Bronchial epithelial cell (primary cell): ENCODE measurements around the gene TCERG1L. TPM values are rescaled to one million over a fixed set of nuclear protein-coding genes. Genes with fewer than 3 reads are reported as not detected.

Experiments
- DNase-seq: peaks from one replicate; pipeline ENCODE4 v3.0.0-alpha.2; 2010; ENCODE audit warnings: low read depth
- FAIRE-seq: peaks from 2 replicates; lab custom pipeline; 2011; peaks lifted over from hg19 to GRCh38; lab: Jason Lieb, UNC
- H3K27me3 ChIP-seq: 2 replicates; pipeline ENCODE4 v1.5.1; 2011; ENCODE audit warnings: low read length; ENCODE audit not compliant: control insufficient read depth, insufficient read depth
- H3K36me3 ChIP-seq: 2 replicates; pipeline ENCODE4 v1.5.1; 2011; ENCODE audit warnings: low read length; ENCODE audit not compliant: control insufficient read depth, insufficient read depth
- H3K4me3 ChIP-seq: 2 replicates; pipeline ENCODE4 v1.5.1; 2011; ENCODE audit warnings: mild to moderate bottlenecking, low read depth, low read length, control low read depth
- total RNA-seq: library from RNA; depleted of rRNA; stranded (reverse); fragments of >200 nt; gene quantifications from 2 replicates; pipeline ENCODE4 v1.2.1, GENCODE V29; 2014
- TF ChIP-seq, protein P1 (sequence below): IDR thresholded peaks from 2 replicates; pipeline ENCODE4 v1.5.1; 2011; ENCODE audit warnings: mild to moderate bottlenecking, moderate library complexity, low read length, control low read depth, inconsistent platforms; ENCODE audit not compliant: insufficient read depth, severe bottlenecking

TCERG1L gene, protein sequence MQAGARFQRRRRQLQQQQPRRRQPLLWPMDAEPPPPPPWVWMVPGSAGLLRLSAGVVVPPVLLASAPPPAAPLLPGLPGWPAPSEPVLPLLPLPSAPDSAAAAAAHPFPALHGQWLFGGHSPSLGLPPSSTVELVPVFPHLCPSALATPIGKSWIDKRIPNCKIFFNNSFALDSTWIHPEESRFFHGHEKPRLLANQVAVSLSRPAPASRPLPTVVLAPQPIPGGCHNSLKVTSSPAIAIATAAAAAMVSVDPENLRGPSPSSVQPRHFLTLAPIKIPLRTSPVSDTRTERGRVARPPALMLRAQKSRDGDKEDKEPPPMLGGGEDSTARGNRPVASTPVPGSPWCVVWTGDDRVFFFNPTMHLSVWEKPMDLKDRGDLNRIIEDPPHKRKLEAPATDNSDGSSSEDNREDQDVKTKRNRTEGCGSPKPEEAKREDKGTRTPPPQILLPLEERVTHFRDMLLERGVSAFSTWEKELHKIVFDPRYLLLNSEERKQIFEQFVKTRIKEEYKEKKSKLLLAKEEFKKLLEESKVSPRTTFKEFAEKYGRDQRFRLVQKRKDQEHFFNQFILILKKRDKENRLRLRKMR
- total RNA-seq, result not detected in 2 replicates

DNA sequence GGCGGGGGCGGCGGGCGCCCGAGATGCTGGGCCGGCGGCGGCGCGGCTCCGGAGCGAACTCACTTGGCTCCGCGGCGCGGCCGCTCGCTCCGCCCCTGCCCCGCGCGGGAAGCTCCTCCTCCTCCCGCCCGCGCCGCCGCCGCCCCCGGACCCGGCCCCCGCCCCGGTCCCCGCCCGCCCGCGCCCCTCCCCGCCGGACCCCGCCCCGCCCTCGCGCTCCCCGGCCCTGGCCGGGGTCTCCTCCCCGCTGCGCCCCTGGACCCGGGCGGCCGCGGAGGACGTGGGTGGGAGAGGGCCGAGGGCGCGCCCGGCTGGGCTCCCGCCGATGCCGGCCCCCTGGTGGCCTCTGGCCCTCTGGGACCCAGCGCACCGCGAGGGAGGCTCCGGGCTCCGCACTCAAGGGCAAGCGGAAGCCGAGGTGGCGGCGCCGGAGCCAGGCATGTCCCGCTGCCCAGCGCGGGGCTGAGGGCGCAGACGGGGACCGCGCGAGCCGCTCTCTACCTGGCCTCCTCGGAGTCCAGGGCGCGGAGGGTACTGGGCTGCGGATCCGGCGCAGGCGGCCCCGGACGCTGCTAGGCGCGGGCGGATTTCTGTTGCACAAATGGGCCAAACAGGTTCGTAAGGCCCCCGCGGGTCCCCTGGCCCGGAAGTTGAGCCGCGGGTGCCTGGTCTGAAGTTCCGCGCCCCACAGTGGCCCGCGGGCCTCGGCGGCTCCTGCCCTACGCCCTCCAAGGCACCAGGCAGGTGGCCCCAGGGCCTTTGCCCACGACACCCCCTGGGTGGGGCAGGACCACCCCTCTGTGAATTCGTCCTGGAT is at the start of gene TCERG1L:
TCERG1L (minus strand) TSS at position 61 of the 817 bp plus-strand sequence. CDS start 86 bp downstream, outside the sequence.
- Histone ChIP-seq H3K4me3 (no peak within 1 kb of the TSS), H3K27me3 (peaks cover 5% of the 10 kb centered on the region), H3K36me3 (no peaks in the 10 kb centered on the region)
- FAIRE-seq (no peak), DNase-seq (no peak)
- TF ChIP-seq, protein P1, sequence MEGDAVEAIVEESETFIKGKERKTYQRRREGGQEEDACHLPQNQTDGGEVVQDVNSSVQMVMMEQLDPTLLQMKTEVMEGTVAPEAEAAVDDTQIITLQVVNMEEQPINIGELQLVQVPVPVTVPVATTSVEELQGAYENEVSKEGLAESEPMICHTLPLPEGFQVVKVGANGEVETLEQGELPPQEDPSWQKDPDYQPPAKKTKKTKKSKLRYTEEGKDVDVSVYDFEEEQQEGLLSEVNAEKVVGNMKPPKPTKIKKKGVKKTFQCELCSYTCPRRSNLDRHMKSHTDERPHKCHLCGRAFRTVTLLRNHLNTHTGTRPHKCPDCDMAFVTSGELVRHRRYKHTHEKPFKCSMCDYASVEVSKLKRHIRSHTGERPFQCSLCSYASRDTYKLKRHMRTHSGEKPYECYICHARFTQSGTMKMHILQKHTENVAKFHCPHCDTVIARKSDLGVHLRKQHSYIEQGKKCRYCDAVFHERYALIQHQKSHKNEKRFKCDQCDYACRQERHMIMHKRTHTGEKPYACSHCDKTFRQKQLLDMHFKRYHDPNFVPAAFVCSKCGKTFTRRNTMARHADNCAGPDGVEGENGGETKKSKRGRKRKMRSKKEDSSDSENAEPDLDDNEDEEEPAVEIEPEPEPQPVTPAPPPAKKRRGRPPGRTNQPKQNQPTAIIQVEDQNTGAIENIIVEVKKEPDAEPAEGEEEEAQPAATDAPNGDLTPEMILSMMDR, result no peak

DNA sequence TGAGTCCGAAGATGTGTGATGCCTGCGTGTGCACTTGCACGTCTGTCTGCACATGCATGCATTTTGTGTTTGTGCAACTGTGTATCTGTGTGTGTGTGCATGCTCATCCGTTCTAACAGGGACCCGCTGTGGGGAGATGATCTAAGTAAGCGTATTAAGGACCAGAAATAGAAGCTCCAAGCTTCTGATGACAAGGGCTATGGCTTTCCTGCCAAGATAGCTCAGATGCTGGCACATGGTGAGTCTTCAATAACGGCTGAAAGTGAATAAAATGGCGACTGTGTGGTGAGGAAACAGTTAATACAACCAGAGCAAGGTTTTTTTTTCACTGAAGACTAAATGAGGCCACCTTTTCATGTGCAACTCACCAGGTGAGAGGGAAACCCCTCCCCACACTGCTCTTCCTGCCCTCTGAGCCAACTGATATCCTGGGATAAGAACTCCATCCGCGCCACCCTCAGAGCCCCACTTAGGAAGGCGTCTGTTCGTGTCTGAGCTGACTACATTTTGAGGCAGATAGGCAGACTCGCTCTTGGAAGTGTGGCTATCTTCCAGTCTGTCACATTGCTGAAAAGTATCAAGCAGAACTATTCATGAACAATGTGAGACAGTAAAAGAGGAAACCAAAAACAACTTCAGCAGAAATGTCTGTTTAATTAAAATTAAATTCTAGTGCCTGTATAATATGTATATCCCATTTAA is 47.4 kb upstream of the TCERG1L start:
- H3K36me3 ChIP-seq, result no peaks in the 10 kb centered on the region
- FAIRE-seq (no peak), DNase-seq (no peak)
- no peak overlapping the region for H3K4me3 ChIP-seq
- TF ChIP-seq, protein P1, result no peak
- H3K27me3 ChIP-seq, result no peaks in the 10 kb centered on the region

DNA sequence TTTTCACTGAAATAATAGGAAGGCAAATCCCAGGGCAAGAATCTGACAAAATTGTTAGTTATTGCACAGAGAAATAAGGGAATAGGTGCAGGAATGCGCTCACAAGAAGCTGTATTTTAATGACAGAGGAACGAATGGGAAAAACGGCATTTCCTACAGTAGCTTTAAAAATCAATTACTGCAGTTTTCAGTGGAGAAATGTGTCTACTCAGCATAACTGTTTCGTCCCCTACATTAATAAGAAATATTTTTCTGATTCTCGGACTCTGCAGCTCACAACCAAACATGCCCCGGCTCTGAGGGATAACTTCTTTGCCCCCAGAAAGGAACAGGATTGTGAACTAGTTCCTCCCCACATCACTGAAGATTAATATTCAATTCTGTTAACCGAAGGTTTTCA is 44.9 kb upstream of the TCERG1L start:
- TF ChIP-seq, protein P1, result no peak
- Histone ChIP-seq H3K27me3 (no peaks in the 10 kb centered on the region), H3K36me3 (no peaks in the 10 kb centered on the region), H3K4me3 (no peak overlapping the region)
- FAIRE-seq (no peak), DNase-seq (no peak)

DNA sequence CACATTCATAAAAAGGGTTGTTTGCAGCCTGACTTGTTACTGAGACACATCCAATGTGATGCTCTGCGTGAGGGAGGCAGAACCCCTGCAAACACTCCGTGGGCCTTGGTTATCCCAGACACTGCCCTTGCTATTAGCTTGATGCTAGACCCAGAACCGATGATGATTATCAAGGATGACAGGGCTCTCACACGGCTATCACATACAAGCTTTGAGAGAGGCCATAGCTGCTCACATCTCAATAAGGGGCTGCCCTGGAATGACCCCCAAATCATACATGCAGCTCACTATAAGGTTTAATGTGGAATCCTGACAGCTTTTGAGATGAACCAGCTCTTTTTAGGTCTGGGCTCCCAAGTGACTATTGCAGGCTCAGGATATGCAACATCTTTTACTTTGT is 44.4 kb upstream of the TCERG1L start:
- no peaks in the 10 kb centered on the region for H3K36me3 ChIP-seq
- DNase-seq (no peak), FAIRE-seq (no peak)
- H3K4me3 ChIP-seq, result no peak overlapping the region
- TF ChIP-seq, protein P1, result no peak
- H3K27me3 ChIP-seq, result no peaks in the 10 kb centered on the region

DNA sequence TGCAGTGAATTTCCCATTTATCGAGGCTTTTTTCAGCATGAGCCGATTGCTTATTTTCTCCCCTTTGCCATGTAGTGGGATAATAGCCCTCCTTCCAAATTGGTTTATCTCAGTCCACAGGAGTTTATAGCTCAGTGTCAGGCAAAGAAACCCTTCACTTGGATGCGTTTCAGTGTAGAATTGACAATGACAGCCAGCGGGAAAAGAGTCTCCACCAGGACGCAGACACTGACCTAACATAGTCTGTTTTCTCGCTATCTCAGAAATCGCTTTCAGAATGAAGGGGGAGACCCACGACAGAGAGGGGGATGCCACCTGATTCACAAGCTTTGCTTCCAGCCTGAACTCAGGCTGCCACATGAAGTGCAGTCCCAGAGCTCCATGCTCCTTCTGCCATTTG is 43.5 kb upstream of the TCERG1L start:
- TF ChIP-seq, protein P1, result no peak
- FAIRE-seq (no peak), DNase-seq (no peak)
- H3K27me3 ChIP-seq, result no peaks in the 10 kb centered on the region
- no peak overlapping the region for H3K4me3 ChIP-seq
- no peaks in the 10 kb centered on the region for H3K36me3 ChIP-seq
